ENCODE data around the gene CATSPERD. TPM values are rescaled to one million over a fixed set of nuclear protein-coding genes. Genes with fewer than 3 reads are reported as not detected.

CATSPERD gene
- total and polyA plus RNA-seq, 4 donors = not detected

GRCh38 chr19:5822181-5822844 is 101.9 kb downstream of the CATSPERD start:
- H3K4me3 ChIP-seq (ENCODE audit: low read depth in 1 of 3, low read length in 3 of 3) = no peak overlapping the region
- DNase-seq (ENCODE audit: low spot score) = peak; percentile 53
- WGBS = 28% methylated on average over 30 of the region's 30 CpGs
- H3K4me1 ChIP-seq (ENCODE audit: control insufficient read depth in 4 of 4, insufficient read depth in 4 of 4, low read length in 3 of 4) = peaks cover 8 to 28% (median 16%) of the 10 kb centered on the region in 4 donors
- H3K27me3 ChIP-seq (ENCODE audit: control insufficient read depth in 4 of 4, insufficient read depth in 4 of 4, low read length in 3 of 4) = no peaks in the 10 kb centered on the region
- H3K27ac ChIP-seq (ENCODE audit: low read depth in 1 of 2, low read length in 2 of 2) = no peak overlapping the region
- H3K36me3 ChIP-seq (ENCODE audit: control insufficient read depth in 4 of 4, insufficient read depth in 3 of 4, low read depth in 1 of 4, low read length in 3 of 4) = no peaks in the 10 kb centered on the region
- H3K9me3 ChIP-seq (ENCODE audit: control insufficient read depth in 4 of 4, low read length in 3 of 4) = no peaks in the 10 kb centered on the region
- no peak overlapping the region for H3K9ac ChIP-seq (ENCODE audit: low read depth in 1 of 2, low read length in 2 of 2)
- no peak for TF ChIP-seq SP1 (IDR thresholded peaks at IDR 0.05)
- no peak for TF ChIP-seq ZBTB33 (IDR thresholded peaks at IDR 0.05)
- TF ChIP-seq HNF4G (IDR thresholded peaks at IDR 0.05) = no peak
- TF ChIP-seq NR2F2 (IDR thresholded peaks at IDR 0.05) = no peak
- peak in 1 of 2 donors; percentile 6 for TF ChIP-seq RAD21 (IDR thresholded peaks at IDR 0.05)
- no peak for TF ChIP-seq EGR1 (IDR thresholded peaks at IDR 0.05; ENCODE audit: low read depth in 2 of 2)
- TF ChIP-seq HNF4A (conservative IDR thresholded peaks at IDR 0.05) = no peak
- TF ChIP-seq JUND (IDR thresholded peaks at IDR 0.05) = no peak
- TF ChIP-seq MAX (IDR thresholded peaks at IDR 0.05) = no peak

GRCh38 chr19:5823579-5824281 is 103.3 kb downstream of the CATSPERD start:
- TF ChIP-seq NR2F2 (IDR thresholded peaks at IDR 0.05) = no peak
- peak; percentile 28 for TF ChIP-seq CTCF (IDR thresholded peaks at IDR 0.05; ENCODE audit: low read depth, low read length, missing input control)
- peak; percentile 67 to 71 for TF ChIP-seq RAD21 (IDR thresholded peaks at IDR 0.05)
- peak in 1 of 2 donors; percentile 4 for TF ChIP-seq HNF4A (conservative IDR thresholded peaks at IDR 0.05)
- H3K27ac ChIP-seq (ENCODE audit: low read depth in 1 of 2, low read length in 2 of 2) = no peak overlapping the region
- H3K36me3 ChIP-seq (ENCODE audit: control insufficient read depth in 4 of 4, insufficient read depth in 3 of 4, low read depth in 1 of 4, low read length in 3 of 4) = no peaks in the 10 kb centered on the region
- 62% methylated on average over 30 of the region's 30 CpGs for WGBS
- no peak overlapping the region for H3K4me3 ChIP-seq (ENCODE audit: low read depth in 1 of 3, low read length in 3 of 3)
- H3K4me1 ChIP-seq (ENCODE audit: control insufficient read depth in 4 of 4, insufficient read depth in 4 of 4, low read length in 3 of 4) = peaks cover 9 to 35% (median 20%) of the 10 kb centered on the region in 4 donors
- no peaks in the 10 kb centered on the region for H3K27me3 ChIP-seq (ENCODE audit: control insufficient read depth in 4 of 4, insufficient read depth in 4 of 4, low read length in 3 of 4)
- no peak overlapping the region for H3K9ac ChIP-seq (ENCODE audit: low read depth in 1 of 2, low read length in 2 of 2)
- DNase-seq (ENCODE audit: low spot score) = no peak
- H3K9me3 ChIP-seq (ENCODE audit: control insufficient read depth in 4 of 4, low read length in 3 of 4) = no peaks in the 10 kb centered on the region

- no peak for DNase-seq (ENCODE audit: low spot score)
- H3K27ac ChIP-seq (ENCODE audit: low read depth in 1 of 2, low read length in 2 of 2) = no peak overlapping the region
- 92% methylated on average over 10 of the region's 10 CpGs for WGBS
- H3K9me3 ChIP-seq (ENCODE audit: control insufficient read depth in 4 of 4, low read length in 3 of 4) = no peaks in the 10 kb centered on the region
- H3K9ac ChIP-seq (ENCODE audit: low read depth in 1 of 2, low read length in 2 of 2) = no peak overlapping the region
- no peak overlapping the region for H3K4me3 ChIP-seq (ENCODE audit: low read depth in 1 of 3, low read length in 3 of 3)
- no peaks in the 10 kb centered on the region for H3K36me3 ChIP-seq (ENCODE audit: control insufficient read depth in 4 of 4, insufficient read depth in 3 of 4, low read depth in 1 of 4, low read length in 3 of 4)
- no peaks in the 10 kb centered on the region for H3K27me3 ChIP-seq (ENCODE audit: control insufficient read depth in 4 of 4, insufficient read depth in 4 of 4, low read length in 3 of 4)
- peaks cover 9 to 41% (median 24%) of the 10 kb centered on the region in 4 donors for H3K4me1 ChIP-seq (ENCODE audit: control insufficient read depth in 4 of 4, insufficient read depth in 4 of 4, low read length in 3 of 4)
- TF ChIP-seq REST (IDR thresholded peaks at IDR 0.05) (no peak), RAD21 (IDR thresholded peaks at IDR 0.05) (no peak), SP1 (IDR thresholded peaks at IDR 0.05) (no peak), FOXA2 (IDR thresholded peaks at IDR 0.05) (no peak), ZBTB33 (IDR thresholded peaks at IDR 0.05) (no peak), TAF1 (conservative IDR thresholded peaks at IDR 0.05) (no peak), RXRA (IDR thresholded peaks at IDR 0.05) (no peak), MAX (IDR thresholded peaks at IDR 0.05) (no peak)
These were observed 104.3 kb downstream of the CATSPERD start for GRCh38 chr19:5824751-5825150.

Data from liver (tissue), 9 donors.